Kidney (tissue), 14 donors: Measurements from ENCODE around the gene BLOC1S3. TPM values are rescaled to one million over a fixed set of nuclear protein-coding genes. Genes with fewer than 3 reads are reported as not detected.

Source experiments
- DNase-seq, 5 donors: peaks; one replicate each; pipeline ENCODE4 v3.0.0-alpha.2; 2013 to 2020
- FAIRE-seq: peaks from 2 replicates; lab custom pipeline; 2012; peaks lifted over from hg19 to GRCh38; lab: Jason Lieb, UNC
- H3K27ac ChIP-seq, 2 donors: one replicate each; pipeline ENCODE4 v1.7.0; 2013; ENCODE audit warnings: low read depth in 2 of 2, low read length in 2 of 2, inconsistent platforms in 1 of 2
- H3K27me3 ChIP-seq: one replicate; pipeline ENCODE4 v1.7.1; 2013; ENCODE audit warnings: low read length, inconsistent platforms; ENCODE audit not compliant: control insufficient read depth, insufficient read depth
- H3K36me3 ChIP-seq, 3 donors: one replicate each; pipeline versions ENCODE4 v1.7.0 to v1.7.1; 2013; ENCODE audit warnings: low read length in 3 of 3, control low read depth in 1 of 3, inconsistent platforms in 1 of 3; ENCODE audit not compliant: insufficient read depth in 3 of 3, control insufficient read depth in 2 of 3
- H3K4me1 ChIP-seq, 3 donors: one replicate each; pipeline versions ENCODE4 v1.7.0 to v1.7.1; 2013; ENCODE audit warnings: low read length in 3 of 3, inconsistent platforms in 1 of 3, low read depth in 1 of 3; ENCODE audit not compliant: control insufficient read depth in 2 of 3, insufficient read depth in 2 of 3
- H3K4me3 ChIP-seq, 3 donors: one replicate each; pipeline versions ENCODE4 v1.7.0 to v1.8.1; 2013; ENCODE audit warnings: low read length in 3 of 3, control low read depth in 1 of 3, inconsistent platforms in 1 of 3
- H3K9ac ChIP-seq, 3 donors: one replicate each; pipeline versions ENCODE4 v1.7.0 to v1.7.1; 2013; ENCODE audit warnings: low read length in 3 of 3, control low read depth in 1 of 3, inconsistent platforms in 1 of 3
- H3K9me3 ChIP-seq, 3 donors: one replicate each; pipeline versions ENCODE4 v1.7.0 to v1.7.1; 2013; ENCODE audit warnings: low read length in 3 of 3, control low read depth in 1 of 3, inconsistent platforms in 1 of 3; ENCODE audit not compliant: control insufficient read depth in 2 of 3, insufficient read depth in 1 of 3
- intact Hi-C: fragments of 100-400 bp; cut with DNase I; formaldehyde crosslinking; loops from one replicate; pipeline ENCODE4 v1.11.1; 2022
- polyA plus RNA-seq: library from polyadenylated mRNA; stranded (reverse); fragments of 350-450 nt; fragmentation: Illumina TruSeq; extraction: RNeasy Lipid Tissue Mini Kit (QIAGEN cat#74804); gene quantifications from one replicate; pipeline ENCODE4 v1.2.3, GENCODE V29; 2014; ENCODE audit warnings: low read depth, low replicate concordance; ENCODE audit not compliant: insufficient read depth
- total RNA-seq: library from RNA; stranded (reverse); fragmentation: NEBNext Ultra II Directional; extraction: Animal tissue kit (Norgen Biotek cat#: 25700); gene quantifications from one replicate; pipeline ENCODE4 v1.2.1, GENCODE V29; 2021
- TF ChIP-seq, protein P1 (sequence below): IDR thresholded peaks from 3 replicates; pipeline ENCODE4 v1.5.1; 2012; ENCODE audit warnings: mild to moderate bottlenecking, moderate library complexity, borderline replicate concordance; ENCODE audit not compliant: insufficient read depth; ENCODE audit errors: extremely low read depth
- donor health status: control.
- donor health status: control.
- donor health status: control.
- donor health status: control.
- donor health status: control.
- donor health status: DM: yes; HTN: yes; CAD: no.
- donor health status: Normal renal cell carcinoma (clear cell type).

BLOC1S3 gene
- total and polyA plus RNA-seq, 2 donors from 2014 or later = 5.2 to 13.2 TPM

DNA sequence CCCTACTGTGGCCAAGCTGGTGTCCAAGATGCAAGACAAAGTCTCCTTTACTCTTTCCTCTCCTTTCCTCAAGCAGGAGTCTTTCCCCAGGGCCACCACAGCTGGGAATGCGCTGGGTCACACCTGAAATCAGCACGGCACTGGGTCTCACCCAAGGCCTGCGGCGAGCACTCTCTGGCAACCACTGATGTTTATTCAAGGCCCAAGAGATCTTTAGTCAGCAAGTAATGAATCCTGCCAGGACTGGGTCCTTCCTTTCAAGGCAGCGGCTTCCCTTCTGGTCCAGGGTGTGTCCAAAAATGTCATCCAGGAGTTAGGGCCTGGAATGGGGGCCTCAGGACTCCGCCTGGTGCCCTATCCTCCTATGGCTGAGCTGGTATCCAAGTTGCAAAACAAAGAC, 24.1 kb downstream of the BLOC1S3 start:
- Histone ChIP-seq H3K27me3 (no peaks in the 10 kb centered on the region), H3K4me3 (no peak overlapping the region), H3K4me1 (no peaks in the 10 kb centered on the region), H3K9ac (no peak overlapping the region), H3K27ac (no peak overlapping the region), H3K36me3 (no peaks in the 10 kb centered on the region), H3K9me3 (no peaks in the 10 kb centered on the region)
- intact Hi-C loops = no loop called here
- no peak for DNase-seq
- no peak for FAIRE-seq
- TF ChIP-seq, protein P1, sequence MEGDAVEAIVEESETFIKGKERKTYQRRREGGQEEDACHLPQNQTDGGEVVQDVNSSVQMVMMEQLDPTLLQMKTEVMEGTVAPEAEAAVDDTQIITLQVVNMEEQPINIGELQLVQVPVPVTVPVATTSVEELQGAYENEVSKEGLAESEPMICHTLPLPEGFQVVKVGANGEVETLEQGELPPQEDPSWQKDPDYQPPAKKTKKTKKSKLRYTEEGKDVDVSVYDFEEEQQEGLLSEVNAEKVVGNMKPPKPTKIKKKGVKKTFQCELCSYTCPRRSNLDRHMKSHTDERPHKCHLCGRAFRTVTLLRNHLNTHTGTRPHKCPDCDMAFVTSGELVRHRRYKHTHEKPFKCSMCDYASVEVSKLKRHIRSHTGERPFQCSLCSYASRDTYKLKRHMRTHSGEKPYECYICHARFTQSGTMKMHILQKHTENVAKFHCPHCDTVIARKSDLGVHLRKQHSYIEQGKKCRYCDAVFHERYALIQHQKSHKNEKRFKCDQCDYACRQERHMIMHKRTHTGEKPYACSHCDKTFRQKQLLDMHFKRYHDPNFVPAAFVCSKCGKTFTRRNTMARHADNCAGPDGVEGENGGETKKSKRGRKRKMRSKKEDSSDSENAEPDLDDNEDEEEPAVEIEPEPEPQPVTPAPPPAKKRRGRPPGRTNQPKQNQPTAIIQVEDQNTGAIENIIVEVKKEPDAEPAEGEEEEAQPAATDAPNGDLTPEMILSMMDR = no peak

DNA sequence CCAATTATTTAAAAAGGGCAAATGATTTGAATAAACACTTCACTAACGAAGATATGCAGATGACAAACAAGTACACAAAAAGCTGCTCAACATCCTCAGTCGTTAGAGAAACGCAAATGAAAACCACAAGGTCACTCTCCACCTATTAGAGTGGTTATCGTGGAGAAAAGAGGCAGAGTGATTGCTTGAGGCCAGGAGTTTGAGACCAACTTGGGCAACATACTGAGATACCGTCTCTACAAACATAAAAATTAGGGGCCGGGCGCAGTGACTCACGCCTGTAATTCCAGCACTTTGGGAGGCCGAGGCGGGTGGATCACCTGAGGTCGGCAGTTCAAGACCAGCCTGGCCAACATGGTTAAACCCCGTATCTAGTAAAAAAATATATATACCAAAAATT, 27.2 kb downstream of the BLOC1S3 start:
- Histone ChIP-seq H3K36me3 (no peaks in the 10 kb centered on the region), H3K9me3 (no peaks in the 10 kb centered on the region), H3K4me3 (no peak overlapping the region), H3K9ac (no peak overlapping the region), H3K27ac (no peak overlapping the region), H3K27me3 (no peaks in the 10 kb centered on the region), H3K4me1 (no peaks in the 10 kb centered on the region)
- DNase-seq (no peak), FAIRE-seq (no peak)
- TF ChIP-seq, protein P1 = no peak
- intact Hi-C loops = no loop called here

DNA sequence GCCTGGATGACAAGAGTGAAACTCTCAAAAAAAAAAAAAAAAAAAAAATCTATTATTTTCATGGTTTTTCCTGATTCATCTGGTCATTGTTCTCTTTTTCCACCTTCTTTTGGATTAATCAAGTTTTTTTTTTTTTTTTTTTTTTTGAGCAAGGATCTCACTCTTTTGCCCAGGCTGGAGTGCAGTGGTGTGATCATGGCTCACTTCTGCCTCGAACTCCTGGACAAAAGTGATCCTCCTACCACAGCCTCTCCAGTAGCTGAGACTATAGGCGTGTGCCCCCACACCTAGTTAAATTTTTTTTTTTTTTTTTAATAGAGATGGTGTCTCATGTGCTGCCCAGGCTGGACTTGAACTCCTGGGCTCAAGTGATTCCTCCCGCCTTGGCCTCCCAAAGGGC, 27.7 kb downstream of the BLOC1S3 start:
- no peak overlapping the region for H3K27ac ChIP-seq
- no peak for FAIRE-seq
- H3K27me3 ChIP-seq = no peaks in the 10 kb centered on the region
- H3K36me3 ChIP-seq = no peaks in the 10 kb centered on the region
- no peak overlapping the region for H3K9ac ChIP-seq
- H3K4me3 ChIP-seq = no peak overlapping the region
- DNase-seq = no peak
- intact Hi-C loops = no loop called here
- no peaks in the 10 kb centered on the region for H3K9me3 ChIP-seq
- H3K4me1 ChIP-seq = no peaks in the 10 kb centered on the region
- TF ChIP-seq, protein P1 = no peak
